HCT116 (cell line): Measurements from ENCODE around the gene FAM32A. TPM values are rescaled to one million over a fixed set of nuclear protein-coding genes. Genes with fewer than 3 reads are reported as not detected.
A peak's percentile ranks its signal among the peaks of the same experiment; 100 is the strongest.

Source experiments
- ATAC-seq: fragments of 200-7000 bp; cut with Tn5 transposase; 2 replicates; pipeline ENCODE4 v1.9.1; 2020; ENCODE audit warnings: mild to moderate bottlenecking, moderate library complexity
- BruUV-seq: library from RNA; stranded (reverse); fragments of 400-500 nt; replicated peaks from 2 replicates; lab custom pipeline; 2021; lab: Mats Ljungman, UMichigan
- CTCF ChIA-PET: fragments of 300-600 bp; sonication (Branson Sonifier 250); formaldehyde crosslinking; loops from one replicate; lab custom pipeline; 2021; ENCODE audit warnings: antibody characterized with exemption; lab: Charles Lee
- POLR2A ChIA-PET: fragments of 300-600, 350-600 bp; sonication (Branson Sonifier 250); formaldehyde crosslinking; loops from one replicate; lab custom pipeline; 2021; ENCODE audit warnings: antibody characterized with exemption; lab: Charles Lee
- RAD21 ChIA-PET, 2 experiments: fragments of 300-600 bp; sonication (Branson Sonifier 250); formaldehyde crosslinking; loops; one replicate each; lab custom pipeline; 2023; ENCODE audit warnings: low total read pairs in 2 of 2; ENCODE audit not compliant: uncharacterized antibody in 2 of 2, unreplicated experiment in 2 of 2, low non-redundant PET in 1 of 2; lab: Charles Lee
- DNase-seq: peaks from one replicate; pipeline ENCODE4 v3.0.0-alpha.2; 2010; ENCODE audit warnings: low read depth, low spot score
- H2AFZ ChIP-seq: fragments of 200-600 bp; shearing (Covaris generic), sonication (generic); 2 replicates; pipeline ENCODE4 v1.6.1; 2017; ENCODE audit warnings: low read depth, mixed run types, mixed read lengths, antibody characterized with exemption, low read length; ENCODE audit not compliant: poor library complexity, severe bottlenecking
- H3K27ac ChIP-seq: 2 replicates; pipeline ENCODE4 v1.5.1; 2012; ENCODE audit warnings: low read depth, low read length
- H3K27me3 ChIP-seq: fragments of 200-600 bp; sonication (generic); 2 replicates; pipeline ENCODE4 v1.6.1; 2016; ENCODE audit warnings: mixed run types, low read length, mixed read lengths; ENCODE audit not compliant: insufficient read depth
- H3K36me3 ChIP-seq, 2 experiments: fragments of 200-500 bp in 1 of 2; fragments of 200-600 bp in 1 of 2; sonication (Bioruptor generic) in 1 of 2; sonication (generic) in 1 of 2; 2 replicates each; pipeline versions ENCODE4 v1.5.1 to v1.6.1; 2014 to 2016; ENCODE audit warnings: low read length in 2 of 2, inconsistent platforms in 1 of 2, mixed read lengths in 1 of 2, mixed run types in 1 of 2; ENCODE audit not compliant: insufficient read depth in 2 of 2, control insufficient read depth in 1 of 2
- H3K4me1 ChIP-seq, 2 experiments: fragments of 200-600 bp in 1 of 2; sonication (generic) in 1 of 2; 2 replicates each; pipeline versions ENCODE4 v1.5.1 to v1.6.1; 2012 to 2017; ENCODE audit warnings: low read length in 2 of 2, inconsistent platforms in 1 of 2, mild to moderate bottlenecking in 1 of 2, mixed read lengths in 1 of 2, mixed run types in 1 of 2, moderate library complexity in 1 of 2; ENCODE audit not compliant: insufficient read depth in 2 of 2, control insufficient read depth in 1 of 2
- H3K4me2 ChIP-seq: fragments of 200-600 bp; sonication (generic); 2 replicates; pipeline ENCODE4 v1.6.1; 2017; ENCODE audit warnings: mixed run types, low read length, mixed read lengths
- H3K4me3 ChIP-seq, 2 experiments: fragments of 200-600 bp in 1 of 2; sonication (generic) in 1 of 2; replicated peaks in 1 of 2; 2 replicates each; pipeline ENCODE4 v1.5.1; 2011 to 2016; ENCODE audit warnings: low read length in 2 of 2, control low read depth in 1 of 2, low read depth in 1 of 2, mild to moderate bottlenecking in 1 of 2, mixed read lengths in 1 of 2, mixed run types in 1 of 2
- H3K79me2 ChIP-seq: fragments of 200-600 bp; sonication (generic); 2 replicates; pipeline ENCODE4 v1.6.1; 2017; ENCODE audit warnings: mild to moderate bottlenecking, mixed run types, low read length, moderate library complexity, mixed read lengths; ENCODE audit not compliant: insufficient read depth
- H3K9ac ChIP-seq: fragments of 200-600 bp; sonication (generic); 2 replicates; pipeline ENCODE4 v1.6.1; 2016; ENCODE audit warnings: low read length, mixed read lengths
- H3K9me2 ChIP-seq: fragments of 200-600 bp; sonication (generic), shearing (Covaris generic); 2 replicates; pipeline ENCODE4 v1.6.1; 2017; ENCODE audit warnings: mixed run types, mild to moderate bottlenecking, moderate library complexity; ENCODE audit not compliant: insufficient read depth
- H3K9me3 ChIP-seq, 2 experiments: fragments of 200-500 bp in 1 of 2; fragments of 200-600 bp in 1 of 2; sonication (Bioruptor generic) in 1 of 2; sonication (generic) in 1 of 2; 2 replicates each; pipeline ENCODE4 v1.6.1; 2014 to 2017; ENCODE audit warnings: low read length in 2 of 2, mixed read lengths in 2 of 2, inconsistent platforms in 1 of 2, low read depth in 1 of 2, mild to moderate bottlenecking in 1 of 2, mixed run types in 1 of 2, moderate library complexity in 1 of 2; ENCODE audit not compliant: control insufficient read depth in 1 of 2, insufficient read depth in 1 of 2
- H4K20me1 ChIP-seq: fragments of 200-600 bp; sonication (generic), shearing (Covaris generic); 2 replicates; pipeline ENCODE4 v1.6.1; 2017; ENCODE audit warnings: mixed run types, mild to moderate bottlenecking, moderate library complexity; ENCODE audit not compliant: insufficient read depth
- ATF3 ChIP-seq: IDR thresholded peaks from 2 replicates; pipeline ENCODE4 v1.6.1; 2012
- CEBPB ChIP-seq: IDR thresholded peaks from 2 replicates; pipeline ENCODE4 v1.6.1; 2012; ENCODE audit warnings: low read depth
- CTCF ChIP-seq, 3 experiments: fragments of 200-600 bp in 1 of 3; sonication (generic) in 1 of 3; IDR thresholded peaks in 2 of 3; conservative IDR thresholded peaks in 1 of 3; 2 replicates each; pipeline ENCODE4 v1.5.1; 2012 to 2017; ENCODE audit warnings: low read depth in 2 of 3, low read length in 2 of 3, antibody characterized with exemption in 1 of 3, borderline replicate concordance in 1 of 3, control low read depth in 1 of 3, mild to moderate bottlenecking in 1 of 3, mixed read lengths in 1 of 3, mixed run types in 1 of 3, moderate library complexity in 1 of 3; ENCODE audit not compliant: insufficient read depth in 1 of 3
- EGR1 ChIP-seq: IDR thresholded peaks from 2 replicates; pipeline ENCODE4 v1.6.1; 2012; ENCODE audit warnings: low read depth
- EZH2phosphoT487 ChIP-seq: fragments of 200-600 bp; IDR thresholded peaks from 2 replicates; pipeline ENCODE4 v1.6.1; 2018; ENCODE audit warnings: antibody characterized with exemption, borderline replicate concordance
- SP1 ChIP-seq: IDR thresholded peaks from 2 replicates; pipeline ENCODE4 v1.6.1; 2012; ENCODE audit warnings: low read depth
- ZNF274 ChIP-seq: fragments of 200-500 bp; sonication (Bioruptor generic); IDR thresholded peaks from 2 replicates; pipeline ENCODE4 v1.6.1; 2014; ENCODE audit warnings: mild to moderate bottlenecking, low read depth, low read length, inconsistent platforms
- intact Hi-C: fragments of 100-400 bp; cut with micrococcal nuclease; formaldehyde crosslinking; loops from 2 replicates; pipeline ENCODE4 v1.10.0; 2022
- total RNA-seq: library from RNA; stranded (reverse); gene quantifications from one replicate; pipeline ENCODE4 v1.2.1, GENCODE V29; 2021; ENCODE audit not compliant: unreplicated experiment

The FAM32A gene
- total RNA-seq, 1 experiment from 2014 or later, result 61.3 TPM

GRCh38 chr19:16185768-16186123 is 536 bp downstream of the FAM32A start:
- POLR2A ChIA-PET, result interaction anchor here (0.9 to 2.0 kb wide), 15 partner anchors 9 to 376 kb away, joined by 3 to 18 read pairs (median 4); partner anchors contain the start of genes AP1M1, CIB3 and TPM4
- H3K9me2 ChIP-seq, result no peaks in the 10 kb centered on the region
- TF ChIP-seq ATF3 (no peak), CTCF (IDR thresholded peaks at IDR 0.05 in 2 of 3, conservative IDR thresholded peaks at IDR 0.05 in 1 of 3; ENCODE audit: borderline replicate concordance in 1 of 3, insufficient read depth in 1 of 3, low read depth in 2 of 3, low read length in 2 of 3) (peak in 2 of 3 experiments; percentile 37 to 42; a peak in 4 of 6 replicates), ZNF274 (no peak)
- BruUV-seq, result TSS peak; percentile 53
- H3K79me2 ChIP-seq, result peaks cover 28% of the 10 kb centered on the region
- RAD21 ChIA-PET, result interaction anchor here (0.6 to 1.2 kb wide), 3 partner anchors 108 to 144 kb away, joined by 3 to 7 read pairs (median 6); no protein-coding TSS in a partner anchor
- no peaks in the 10 kb centered on the region for H4K20me1 ChIP-seq
- H3K36me3 ChIP-seq, result peaks cover 23 to 26% of the 10 kb centered on the region in 2 experiments; a peak in 3 of 4 replicates
- CTCF ChIA-PET, result interaction anchor here (0.7 to 2.0 kb wide), 13 partner anchors 8 to 493 kb away, joined by 3 to 24 read pairs (median 4); partner anchors contain the start of genes AP1M1 and RAB8A
- intact Hi-C loops, result no loop called here
- peak; percentile 48 for ATAC-seq
- peak overlapping the region; percentile 54 for H3K27ac ChIP-seq
- peaks cover 20 to 36% of the 10 kb centered on the region in 2 experiments for H3K4me1 ChIP-seq
- no peak overlapping the region for H2AFZ ChIP-seq
- H3K9me3 ChIP-seq, result no peaks in the 10 kb centered on the region
- peak overlapping the region; percentile 94 to 97 for H3K4me3 ChIP-seq
- peak overlapping the region; percentile 86 for H3K4me2 ChIP-seq
- H3K27me3 ChIP-seq, result no peaks in the 10 kb centered on the region
- no peak for DNase-seq
- H3K9ac ChIP-seq, result peak overlapping the region; percentile 93

- H3K9me2 ChIP-seq, result no peaks in the 10 kb centered on the region
- ATAC-seq (no peak), DNase-seq (no peak)
- no peak overlapping the region for H3K4me2 ChIP-seq
- H3K4me3 ChIP-seq, result no peak overlapping the region
- no peaks in the 10 kb centered on the region for H4K20me1 ChIP-seq
- no peak overlapping the region for H2AFZ ChIP-seq
- CTCF ChIA-PET, result interaction anchor here (1.1 kb wide), 1 partner anchor 147 kb away, joined by 3 read pairs; no protein-coding TSS in a partner anchor
- H3K36me3 ChIP-seq, result peaks cover 33 to 35% of the 10 kb centered on the region in 2 experiments
- peaks cover 28% of the 10 kb centered on the region for H3K79me2 ChIP-seq
- TF ChIP-seq EZH2phosphoT487, result no peak
- no peak for TF ChIP-seq EGR1
- TF ChIP-seq SP1, result no peak
- no peak for TF ChIP-seq CEBPB
- BruUV-seq, result no TSS peak
- no peaks in the 10 kb centered on the region for H3K27me3 ChIP-seq
- intact Hi-C loops, result no loop called here
- H3K9me3 ChIP-seq, result no peaks in the 10 kb centered on the region
- H3K27ac ChIP-seq, result no peak overlapping the region
- H3K9ac ChIP-seq, result no peak overlapping the region
- H3K4me1 ChIP-seq, result peaks cover 11 to 20% of the 10 kb centered on the region in 2 experiments; a peak in 3 of 4 replicates
- POLR2A ChIA-PET, result no interaction called here
- RAD21 ChIA-PET, result no interaction called here
Observed at GRCh38 chr19:16188521-16188920, 3.3 kb downstream of the FAM32A start.
